HEK293 (cell line): ENCODE results near the gene ZNF330.
"Not testable (repeated sequence)": the region's sequence is repeated elsewhere in the genome, so short reads cannot be mapped to it uniquely, and the experiment has no call there.

ENCODE experiments used
- CTCF ChIA-PET: fragments of 350-600 bp; formaldehyde crosslinking; extraction: SDS; loops from one replicate; lab custom pipeline; 2021; ENCODE audit warnings: antibody characterized with exemption; lab: Yijun Ruan, JAX
- POLR2A ChIA-PET: fragments of 300-600 bp; formaldehyde crosslinking; extraction: SDS; loops from one replicate; lab custom pipeline; 2020; ENCODE audit warnings: antibody characterized with exemption, inconsistent platforms; lab: Yijun Ruan, JAX
- H3K27ac ChIP-seq: fragments of 200-500 bp; sonication (Bioruptor generic); 2 replicates; pipeline ENCODE4 v1.5.1; 2014; ENCODE audit warnings: low read depth, low read length, control low read depth, inconsistent platforms; ENCODE audit errors: extremely low read depth
- H3K36me3 ChIP-seq, 2 experiments: fragments of 200-500 bp in 1 of 2; sonication (Bioruptor generic) in 1 of 2; 1 replicate in 1 of 2; 2 replicates in 1 of 2; pipeline ENCODE4 v1.5.1; 2014 to 2017; ENCODE audit warnings: inconsistent platforms in 2 of 2, low read length in 2 of 2; ENCODE audit not compliant: control insufficient read depth in 2 of 2, insufficient read depth in 1 of 2
- H3K4me1 ChIP-seq: fragments of 200-500 bp; sonication (Bioruptor generic); 2 replicates; pipeline ENCODE4 v1.5.1; 2014; ENCODE audit warnings: mild to moderate bottlenecking, low read length, inconsistent platforms; ENCODE audit not compliant: control insufficient read depth, insufficient read depth
- H3K4me3 ChIP-seq: 2 replicates; pipeline ENCODE4 v1.5.1; 2011; ENCODE audit warnings: low read depth, mild to moderate bottlenecking, control low read depth, low read length, moderate library complexity
- H3K9me3 ChIP-seq: fragments of 200-500 bp; sonication (Bioruptor generic); 2 replicates; pipeline ENCODE4 v1.5.1; 2014; ENCODE audit warnings: low read depth, low read length, inconsistent platforms; ENCODE audit not compliant: control insufficient read depth, insufficient read depth
- ELK4 ChIP-seq: IDR thresholded peaks from 2 replicates; pipeline ENCODE4 v1.6.1; 2011; ENCODE audit warnings: mild to moderate bottlenecking, low read depth, low read length, borderline replicate concordance
- GLIS2 ChIP-seq: fragments of 450-650 bp; formaldehyde crosslinking; IDR thresholded peaks from 2 replicates; pipeline ENCODE4 v1.5.1; 2016; ENCODE audit warnings: missing biosample characterization, missing genetic modification characterization
- OVOL3 ChIP-seq: fragments of 450-650 bp; formaldehyde crosslinking; IDR thresholded peaks from 2 replicates; pipeline ENCODE4 v1.5.1; 2016; ENCODE audit warnings: missing biosample characterization, missing genetic modification characterization
- SP3 ChIP-seq: fragments of 450-650 bp; formaldehyde crosslinking; IDR thresholded peaks from 2 replicates; pipeline ENCODE4 v1.5.1; 2016; ENCODE audit warnings: missing biosample characterization, missing genetic modification characterization
- WT1 ChIP-seq: fragments of 450-650 bp; formaldehyde crosslinking; IDR thresholded peaks from 2 replicates; pipeline ENCODE4 v1.5.1; 2016; ENCODE audit warnings: missing biosample characterization, missing genetic modification characterization
- YY1 ChIP-seq: fragments of 450-650 bp; formaldehyde crosslinking; IDR thresholded peaks from 2 replicates; pipeline ENCODE4 v1.5.1; 2018; ENCODE audit warnings: missing biosample characterization, missing genetic modification characterization
- ZBTB48 ChIP-seq: fragments of 450-650 bp; formaldehyde crosslinking; IDR thresholded peaks from 2 replicates; pipeline ENCODE4 v1.5.1; 2016; ENCODE audit warnings: missing biosample characterization, missing genetic modification characterization
- ZFP37 ChIP-seq: fragments of 450-650 bp; formaldehyde crosslinking; IDR thresholded peaks from 2 replicates; pipeline ENCODE4 v1.5.1; 2016; ENCODE audit warnings: missing biosample characterization, missing genetic modification characterization
- ZFP69B ChIP-seq: fragments of 450-650 bp; formaldehyde crosslinking; IDR thresholded peaks from 2 replicates; pipeline ENCODE4 v1.5.1; 2016; ENCODE audit warnings: missing biosample characterization, missing genetic modification characterization
- ZNF146 ChIP-seq: fragments of 450-650 bp; formaldehyde crosslinking; IDR thresholded peaks from 2 replicates; pipeline ENCODE4 v1.5.1; 2016; ENCODE audit warnings: missing biosample characterization, missing genetic modification characterization
- ZNF155 ChIP-seq: fragments of 450-650 bp; formaldehyde crosslinking; IDR thresholded peaks from 2 replicates; pipeline ENCODE4 v1.5.1; 2016; ENCODE audit warnings: missing biosample characterization, missing genetic modification characterization
- ZNF18 ChIP-seq: fragments of 450-650 bp; formaldehyde crosslinking; IDR thresholded peaks from 2 replicates; pipeline ENCODE4 v1.5.1; 2016; ENCODE audit warnings: missing biosample characterization, missing genetic modification characterization
- ZNF221 ChIP-seq: fragments of 450-650 bp; formaldehyde crosslinking; IDR thresholded peaks from 2 replicates; pipeline ENCODE4 v1.5.1; 2017; ENCODE audit warnings: missing biosample characterization, missing genetic modification characterization, borderline replicate concordance
- ZNF223 ChIP-seq: fragments of 450-650 bp; formaldehyde crosslinking; IDR thresholded peaks from 2 replicates; pipeline ENCODE4 v1.5.1; 2016; ENCODE audit warnings: missing biosample characterization, missing genetic modification characterization
- ZNF280C ChIP-seq: fragments of 450-650 bp; formaldehyde crosslinking; IDR thresholded peaks from 2 replicates; pipeline ENCODE4 v1.5.1; 2016; ENCODE audit warnings: missing biosample characterization, missing genetic modification characterization
- ZNF311 ChIP-seq: fragments of 450-650 bp; formaldehyde crosslinking; IDR thresholded peaks from 2 replicates; pipeline ENCODE4 v1.5.1; 2017; ENCODE audit warnings: missing biosample characterization, missing genetic modification characterization, borderline replicate concordance
- ZNF513 ChIP-seq: fragments of 450-650 bp; IDR thresholded peaks from 2 replicates; pipeline ENCODE4 v1.5.1; 2018; ENCODE audit warnings: missing biosample characterization, missing genetic modification characterization
- ZNF571 ChIP-seq: fragments of 450-650 bp; formaldehyde crosslinking; IDR thresholded peaks from 2 replicates; pipeline ENCODE4 v1.5.0; 2017; ENCODE audit warnings: missing biosample characterization, missing genetic modification characterization
- ZNF623 ChIP-seq: fragments of 450-650 bp; formaldehyde crosslinking; IDR thresholded peaks from 2 replicates; pipeline ENCODE4 v1.5.1; 2016; ENCODE audit warnings: missing biosample characterization, missing genetic modification characterization
- ZNF785 ChIP-seq: fragments of 450-650 bp; formaldehyde crosslinking; IDR thresholded peaks from 2 replicates; pipeline ENCODE4 v1.5.1; 2016; ENCODE audit warnings: missing biosample characterization, missing genetic modification characterization
- ZNF792 ChIP-seq: fragments of 450-650 bp; formaldehyde crosslinking; IDR thresholded peaks from 2 replicates; pipeline ENCODE4 v1.5.1; 2016; ENCODE audit warnings: missing biosample characterization, missing genetic modification characterization
- ZNF843 ChIP-seq: fragments of 450-650 bp; formaldehyde crosslinking; IDR thresholded peaks from 2 replicates; pipeline ENCODE4 v1.5.1; 2016; ENCODE audit warnings: missing biosample characterization, missing genetic modification characterization

Gene ZNF330

GRCh38 chr4:141227280-141227679 lies 6.6 kb downstream of the ZNF330 start:
- peak; percentile 96 for TF ChIP-seq ZNF146
- TF ChIP-seq, all 188 proteins: peak for 1; not testable (repeated sequence) for 187
- H3K4me3 ChIP-seq, POLR2A ChIA-PET, H3K4me1 ChIP-seq, H3K27ac ChIP-seq, H3K9me3 ChIP-seq: not testable (repeated sequence)
- CTCF ChIA-PET: interaction anchor here (0.9 kb wide), 1 partner anchor 27 kb away, joined by 3 read pairs; no protein-coding TSS in a partner anchor
- peaks cover 8 to 75% of the 10 kb centered on the region in 2 experiments; a peak in 2 of 3 replicates for H3K36me3 ChIP-seq

GRCh38 chr4:141229408-141230101 lies 8.9 kb downstream of the ZNF330 start:
- POLR2A ChIA-PET: no interaction called here

GRCh38 chr4:141233673-141234072 lies 13.0 kb downstream of the ZNF330 start:
- H3K36me3 ChIP-seq: peaks cover 6 to 59% of the 10 kb centered on the region in 2 experiments; a peak in 2 of 3 replicates
- ChIA-PET POLR2A (no interaction called here), CTCF (interaction anchor here (0.8 kb wide), 1 partner anchor 1980 kb away, joined by 5 read pairs; no protein-coding TSS in a partner anchor)
- H3K4me3 ChIP-seq: no peak overlapping the region
- H3K4me1 ChIP-seq: no peaks in the 10 kb centered on the region
- no peaks in the 10 kb centered on the region for H3K9me3 ChIP-seq
- TF ChIP-seq ZNF792 (tag by site-specific recombination): no peak
- TF ChIP-seq ZNF513 (tag by site-specific recombination): peak; percentile 94
- TF ChIP-seq ZNF155 (tag by site-specific recombination): no peak
- no peak overlapping the region for H3K27ac ChIP-seq

More at GRCh38 chr4:141229408-141230101, 8.9 kb downstream of the ZNF330 start:
- no peak overlapping the region for H3K27ac ChIP-seq
- CTCF ChIA-PET: interaction anchor here (0.6 kb wide), 1 partner anchor 25 kb away, joined by 4 read pairs; no protein-coding TSS in a partner anchor
- peaks cover 6 to 77% of the 10 kb centered on the region in 2 experiments; a peak in 2 of 3 replicates for H3K36me3 ChIP-seq
- no peak overlapping the region for H3K4me3 ChIP-seq
- no peak for TF ChIP-seq ZNF785 (tag by site-specific recombination)
- no peak for TF ChIP-seq ELK4
- no peak for TF ChIP-seq SP3 (tag by site-specific recombination)
- no peak for TF ChIP-seq ZNF623 (tag by site-specific recombination)
- no peaks in the 10 kb centered on the region for H3K4me1 ChIP-seq
- H3K9me3 ChIP-seq: no peaks in the 10 kb centered on the region

- no peak overlapping the region for H3K27ac ChIP-seq
- ChIA-PET CTCF (no interaction called here), POLR2A (no interaction called here)
- H3K4me1 ChIP-seq: no peaks in the 10 kb centered on the region
- no peak overlapping the region for H3K4me3 ChIP-seq
- H3K9me3 ChIP-seq: no peaks in the 10 kb centered on the region
- peaks cover 6 to 22% of the 10 kb centered on the region in 2 experiments; a peak in 2 of 3 replicates for H3K36me3 ChIP-seq
- TF ChIP-seq OVOL3 (tag by site-specific recombination) (no peak), ZNF221 (tag by site-specific recombination) (no peak), ZNF18 (tag by site-specific recombination) (no peak), ZNF280C (tag by site-specific recombination) (no peak), ZBTB48 (no peak), YY1 (tag by site-specific recombination) (no peak), WT1 (tag by site-specific recombination) (no peak), ZFP69B (tag by site-specific recombination) (no peak), ZNF792 (tag by site-specific recombination) (no peak), ZFP37 (tag by site-specific recombination) (no peak), ZNF223 (no peak), ZNF843 (tag by site-specific recombination) (no peak), GLIS2 (tag by site-specific recombination) (no peak), ZNF571 (tag by site-specific recombination) (no peak), ZNF311 (no peak)
These were observed 17.5 kb downstream of the ZNF330 start for GRCh38 chr4:141238186-141238585.
